IMR-90 (cell line): Measurements from ENCODE around the gene TUBGCP2.

Experiments used
- MAFK ChIP-seq: IDR thresholded peaks from 2 replicates; pipeline ENCODE4 v1.6.1; 2012; ENCODE audit warnings: low read depth, low read length, improper control_type of control experiment
- RFX5 ChIP-seq: IDR thresholded peaks from 2 replicates; pipeline ENCODE4 v1.8.0; 2012; ENCODE audit warnings: low read depth, mild to moderate bottlenecking, low read length, moderate library complexity
- TF ChIP-seq, protein P1 (sequence below): conservative IDR thresholded peaks from 2 replicates; pipeline ENCODE4 v1.5.1; 2012; ENCODE audit warnings: mild to moderate bottlenecking, low read depth, low read length, improper control_type of control experiment

DNA sequence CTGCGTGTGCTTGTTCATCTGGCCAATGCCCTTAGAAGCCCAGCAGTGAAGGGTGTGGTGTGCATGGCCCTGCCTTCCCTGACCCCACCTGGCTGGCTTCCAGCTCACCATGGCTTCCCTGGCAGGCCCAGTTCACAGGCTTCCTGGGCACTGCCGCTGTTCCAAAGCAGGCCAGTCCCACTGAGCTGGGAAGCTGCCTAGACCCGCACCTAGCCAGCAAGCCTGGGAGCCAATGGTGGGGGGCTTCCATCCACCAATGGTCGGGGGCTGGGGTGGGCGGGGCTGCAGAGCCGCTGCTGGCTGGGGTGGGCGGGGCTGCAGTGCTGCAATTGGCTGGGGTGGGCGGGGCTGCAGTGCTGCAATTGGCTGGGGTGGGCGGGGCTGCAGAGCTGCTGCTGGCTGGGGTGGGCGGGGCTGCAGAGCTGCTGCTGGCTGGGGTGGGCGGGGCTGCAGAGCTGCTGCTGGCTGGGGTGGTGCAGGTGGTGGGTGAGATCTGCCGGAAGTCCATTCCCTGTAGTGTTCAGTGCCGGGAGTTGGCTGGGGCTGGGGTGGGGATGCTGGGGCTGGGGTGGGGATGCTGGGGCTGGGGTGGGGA lies 15.6 kb upstream of the TUBGCP2 start:
- no peak for TF ChIP-seq RFX5
- TF ChIP-seq MAFK = no peak
- TF ChIP-seq, protein P1, sequence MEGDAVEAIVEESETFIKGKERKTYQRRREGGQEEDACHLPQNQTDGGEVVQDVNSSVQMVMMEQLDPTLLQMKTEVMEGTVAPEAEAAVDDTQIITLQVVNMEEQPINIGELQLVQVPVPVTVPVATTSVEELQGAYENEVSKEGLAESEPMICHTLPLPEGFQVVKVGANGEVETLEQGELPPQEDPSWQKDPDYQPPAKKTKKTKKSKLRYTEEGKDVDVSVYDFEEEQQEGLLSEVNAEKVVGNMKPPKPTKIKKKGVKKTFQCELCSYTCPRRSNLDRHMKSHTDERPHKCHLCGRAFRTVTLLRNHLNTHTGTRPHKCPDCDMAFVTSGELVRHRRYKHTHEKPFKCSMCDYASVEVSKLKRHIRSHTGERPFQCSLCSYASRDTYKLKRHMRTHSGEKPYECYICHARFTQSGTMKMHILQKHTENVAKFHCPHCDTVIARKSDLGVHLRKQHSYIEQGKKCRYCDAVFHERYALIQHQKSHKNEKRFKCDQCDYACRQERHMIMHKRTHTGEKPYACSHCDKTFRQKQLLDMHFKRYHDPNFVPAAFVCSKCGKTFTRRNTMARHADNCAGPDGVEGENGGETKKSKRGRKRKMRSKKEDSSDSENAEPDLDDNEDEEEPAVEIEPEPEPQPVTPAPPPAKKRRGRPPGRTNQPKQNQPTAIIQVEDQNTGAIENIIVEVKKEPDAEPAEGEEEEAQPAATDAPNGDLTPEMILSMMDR = no peak
